ENCODE results near the gene GPR148.

DNA sequence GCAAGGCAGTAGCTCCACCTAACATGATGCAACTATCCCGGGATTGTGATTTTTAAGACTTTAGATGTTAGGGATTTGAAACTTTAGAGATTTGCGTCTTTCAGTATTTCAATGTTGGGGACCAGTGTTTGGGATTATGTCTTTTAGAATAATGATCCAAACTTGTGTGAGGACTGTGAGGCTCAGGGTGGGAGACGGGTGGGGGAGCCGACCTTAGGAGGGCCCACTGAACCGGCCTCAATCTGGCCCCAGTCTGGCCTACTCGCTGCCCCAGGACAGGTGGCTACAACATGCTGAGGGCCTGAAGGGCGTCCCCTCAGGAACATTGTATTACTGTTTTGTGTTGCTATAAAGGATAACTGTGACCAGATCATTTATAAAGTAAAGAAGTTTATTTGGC lies 37.2 kb downstream of the GPR148 start:
- TF ChIP-seq, protein P1, sequence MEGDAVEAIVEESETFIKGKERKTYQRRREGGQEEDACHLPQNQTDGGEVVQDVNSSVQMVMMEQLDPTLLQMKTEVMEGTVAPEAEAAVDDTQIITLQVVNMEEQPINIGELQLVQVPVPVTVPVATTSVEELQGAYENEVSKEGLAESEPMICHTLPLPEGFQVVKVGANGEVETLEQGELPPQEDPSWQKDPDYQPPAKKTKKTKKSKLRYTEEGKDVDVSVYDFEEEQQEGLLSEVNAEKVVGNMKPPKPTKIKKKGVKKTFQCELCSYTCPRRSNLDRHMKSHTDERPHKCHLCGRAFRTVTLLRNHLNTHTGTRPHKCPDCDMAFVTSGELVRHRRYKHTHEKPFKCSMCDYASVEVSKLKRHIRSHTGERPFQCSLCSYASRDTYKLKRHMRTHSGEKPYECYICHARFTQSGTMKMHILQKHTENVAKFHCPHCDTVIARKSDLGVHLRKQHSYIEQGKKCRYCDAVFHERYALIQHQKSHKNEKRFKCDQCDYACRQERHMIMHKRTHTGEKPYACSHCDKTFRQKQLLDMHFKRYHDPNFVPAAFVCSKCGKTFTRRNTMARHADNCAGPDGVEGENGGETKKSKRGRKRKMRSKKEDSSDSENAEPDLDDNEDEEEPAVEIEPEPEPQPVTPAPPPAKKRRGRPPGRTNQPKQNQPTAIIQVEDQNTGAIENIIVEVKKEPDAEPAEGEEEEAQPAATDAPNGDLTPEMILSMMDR (IDR thresholded peaks at IDR 0.05; ENCODE audit: poor library complexity, severe bottlenecking), result no peak
- no peak for TF ChIP-seq POLR2AphosphoS5 (IDR thresholded peaks at IDR 0.05)
- TF ChIP-seq EZH2 (IDR thresholded peaks at IDR 0.05; ENCODE audit: borderline replicate concordance, insufficient read depth, low read length, poor library complexity, severe bottlenecking), result no peak
